Erythroblast (primary cell): ENCODE results near the gene ITPRIPL2.

Experiments
- GATA1 ChIP-seq: IDR thresholded peaks from 2 replicates; pipeline ENCODE4 v1.6.1; 2011; ENCODE audit warnings: low read depth, mild to moderate bottlenecking, control low read depth, low read length, moderate library complexity
- POLR2A ChIP-seq: IDR thresholded peaks from 2 replicates; pipeline ENCODE4 v1.6.1; 2011; ENCODE audit warnings: mild to moderate bottlenecking, low read length

GRCh38 chr16:19104607-19105006, 9.2 kb upstream of the ITPRIPL2 start:
- TF ChIP-seq POLR2A, result no peak
- TF ChIP-seq GATA1, result no peak
